ENCODE results near the gene ALG1.
"Not testable (repeated sequence)": the region's sequence is repeated elsewhere in the genome, so short reads cannot be mapped to it uniquely, and the experiment has no call there.

Gene ALG1

DNA sequence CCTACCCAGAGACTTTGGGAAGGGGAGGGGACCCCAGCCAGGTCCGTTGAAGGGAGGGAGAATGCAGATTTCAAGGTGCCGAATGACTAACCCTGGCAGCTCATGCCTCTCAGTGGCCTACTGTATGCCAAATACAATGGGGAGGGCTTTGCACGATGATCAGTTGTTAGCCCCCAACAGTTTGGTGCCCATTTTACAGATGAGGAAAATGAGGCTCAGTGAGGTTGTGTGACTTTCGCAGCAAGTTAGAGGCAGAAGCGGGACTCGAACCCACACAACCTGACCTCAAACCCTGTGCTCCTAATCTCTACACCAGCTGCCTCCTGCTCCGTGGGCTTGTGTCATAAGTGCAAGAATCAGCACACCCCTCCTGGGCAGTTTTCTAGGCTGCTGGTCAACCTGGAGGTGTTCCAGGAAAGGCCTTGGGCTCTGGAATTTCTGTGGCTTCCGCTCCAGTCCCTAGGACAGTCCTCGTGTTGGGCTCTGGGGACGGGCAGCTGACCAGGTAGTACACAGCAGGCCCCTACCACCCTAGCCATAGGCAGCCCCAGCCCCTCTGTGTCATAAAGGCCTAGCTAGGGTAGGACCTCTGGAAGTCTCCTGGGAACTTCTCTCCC, 26.0 kb upstream of the ALG1 start:
- DNase-seq (ENCODE audit: low read depth): no peak

DNA sequence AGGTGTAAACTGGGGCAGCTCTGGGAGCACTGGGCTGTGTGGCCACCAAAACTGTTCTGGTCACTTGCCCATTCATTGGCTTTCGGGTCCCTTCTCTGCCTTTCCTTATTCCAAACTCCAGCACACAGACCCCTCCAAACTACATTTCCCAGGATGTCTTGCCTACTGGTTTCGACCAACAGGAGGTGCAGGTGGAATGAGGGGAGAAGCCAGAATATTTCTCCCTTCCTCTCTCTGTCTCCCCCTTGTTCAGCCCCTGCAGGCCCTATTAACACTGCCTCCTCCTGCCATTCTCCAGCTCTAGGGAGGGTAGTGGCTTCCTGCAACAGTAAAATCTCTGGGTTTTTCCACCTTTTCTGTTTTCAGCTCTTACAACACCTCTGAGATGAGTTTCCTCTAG, 24.7 kb upstream of the ALG1 start:
- no peak for DNase-seq (ENCODE audit: low read depth)

DNA sequence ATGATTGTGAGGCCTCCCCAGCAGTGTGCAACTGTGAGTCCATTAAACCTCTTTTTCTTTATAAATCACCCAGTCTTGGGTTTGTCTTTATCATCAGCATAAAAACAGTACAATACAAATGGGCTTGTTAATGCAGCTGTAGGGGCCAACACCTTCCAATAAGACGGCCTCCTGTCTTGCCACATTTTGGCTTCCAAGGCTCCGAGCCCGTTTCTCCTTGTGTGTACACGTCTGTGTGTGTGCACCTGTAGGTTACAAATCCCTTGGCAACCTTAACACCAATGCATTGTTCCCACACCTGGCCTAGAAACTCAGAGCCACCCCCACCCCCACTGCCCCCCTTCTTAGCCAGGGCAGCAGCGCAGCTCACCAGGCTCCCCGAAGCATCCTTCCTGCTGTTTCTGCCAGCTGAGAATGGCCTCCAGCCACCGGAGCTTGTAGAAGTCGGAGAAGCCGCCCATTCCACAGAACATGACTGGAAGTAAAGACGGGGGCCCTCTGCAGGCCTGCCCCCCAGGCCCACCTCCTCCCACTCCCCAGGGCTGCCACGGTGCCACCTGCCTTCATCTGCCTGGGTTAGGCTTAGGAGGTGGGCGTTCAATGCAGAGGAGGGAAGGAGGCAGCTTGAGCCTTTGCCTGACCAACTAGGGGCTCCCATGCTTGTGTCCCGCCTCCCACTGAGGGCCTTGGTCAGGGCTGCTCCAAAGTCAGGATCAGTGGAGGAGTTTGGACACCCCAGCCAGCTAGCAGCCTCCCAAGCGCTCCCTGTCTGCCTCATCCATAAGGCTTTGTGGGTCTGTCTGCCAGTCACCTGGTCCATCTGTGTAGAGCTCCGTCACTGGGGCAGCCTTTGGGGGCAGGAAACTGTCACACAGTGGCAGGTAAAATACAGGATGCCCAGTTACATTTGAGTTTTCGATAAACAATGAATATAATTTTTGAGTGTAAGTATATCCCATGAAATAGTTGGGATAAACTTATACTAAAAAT, 16.5 kb upstream of the ALG1 start:
- DNase-seq (ENCODE audit: low read depth): no peak

DNA sequence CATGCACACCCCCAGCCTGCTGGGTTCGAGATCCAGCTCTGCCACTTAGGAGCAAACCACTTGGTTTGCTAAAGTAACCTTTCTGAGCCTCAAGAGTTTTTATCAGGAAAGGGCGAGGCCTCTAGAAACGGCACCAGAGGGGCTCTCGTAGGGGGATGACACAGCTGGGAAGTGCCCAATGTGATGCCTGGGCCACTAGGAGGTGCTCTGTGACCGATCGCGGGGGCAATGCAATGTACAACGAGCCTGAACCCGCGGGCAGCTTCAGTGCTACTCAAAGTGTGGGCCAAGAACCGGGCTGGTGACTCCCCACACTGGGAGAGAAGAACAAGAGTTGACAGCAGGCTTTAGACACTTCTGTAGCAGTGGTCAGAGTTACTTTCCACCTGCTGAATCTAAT, 15.3 kb upstream of the ALG1 start:
- DNase-seq (ENCODE audit: low read depth): peak; percentile 23

- no peak for DNase-seq (ENCODE audit: low read depth)
Observed at GRCh38 chr16:5058476-5058875, 13.2 kb upstream of the ALG1 start.

DNA sequence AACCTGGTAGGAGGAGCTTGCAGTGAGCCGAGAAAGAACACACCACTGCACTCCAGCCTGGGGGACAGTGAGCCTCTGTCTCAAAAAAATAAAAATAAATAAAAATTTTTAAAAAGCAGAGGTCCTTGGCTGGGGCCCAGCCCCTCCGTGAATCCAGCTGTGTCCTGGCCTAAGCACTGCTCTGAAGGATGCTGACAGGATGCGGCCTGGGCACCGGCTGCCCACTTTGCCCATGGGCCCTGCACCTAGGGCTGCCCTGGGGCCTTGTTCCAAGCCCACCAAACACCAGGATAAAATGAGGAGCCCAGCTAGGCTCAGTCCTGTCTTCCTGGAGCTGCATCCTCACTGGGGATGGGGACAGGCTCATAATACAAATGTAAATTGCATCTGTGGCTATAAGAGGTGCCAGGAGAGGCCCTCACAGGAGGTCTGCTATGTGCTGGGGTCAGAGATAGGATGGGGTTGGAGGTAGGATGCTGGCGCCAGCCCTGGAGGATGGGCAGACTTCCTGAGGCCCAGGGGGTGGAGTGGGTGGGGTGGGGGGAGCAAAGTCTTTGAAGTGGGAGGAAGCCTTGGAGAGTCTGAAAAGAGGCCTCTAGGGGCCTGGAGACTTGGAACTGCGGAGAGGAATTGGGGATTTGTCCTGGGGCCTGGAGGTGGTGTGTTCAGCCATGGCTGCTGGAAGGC, 12.1 kb upstream of the ALG1 start:
- DNase-seq (ENCODE audit: low read depth): no peak

DNA sequence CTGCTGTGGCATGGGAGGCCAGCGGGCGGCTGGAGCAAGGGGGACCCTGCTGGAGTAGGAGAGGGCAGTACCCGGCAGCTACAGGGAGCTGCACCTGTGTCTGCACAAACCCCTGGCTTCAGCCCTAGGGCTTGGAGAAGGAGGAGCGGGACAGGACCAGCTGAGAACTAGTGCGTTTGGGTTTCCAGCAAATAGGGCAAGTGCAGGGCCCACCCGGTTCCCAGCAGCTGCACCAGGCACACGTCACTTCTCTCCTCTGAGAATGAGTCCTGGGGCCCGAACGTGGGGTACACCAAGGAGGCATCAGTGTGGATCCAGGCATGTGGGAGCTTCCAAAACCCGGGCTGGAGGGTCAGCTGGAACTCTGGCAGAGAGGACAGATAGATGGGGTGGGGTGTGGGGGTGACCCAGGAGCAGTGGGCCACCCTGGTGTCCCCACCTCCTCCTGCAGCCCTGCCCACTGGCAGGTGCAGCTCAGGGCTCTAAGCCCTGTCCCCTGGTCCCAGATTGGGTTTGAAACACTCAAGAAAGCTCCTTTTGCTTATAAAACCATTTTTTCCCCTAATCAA, 11.5 kb upstream of the ALG1 start:
- DNase-seq (ENCODE audit: low read depth): no peak

DNA sequence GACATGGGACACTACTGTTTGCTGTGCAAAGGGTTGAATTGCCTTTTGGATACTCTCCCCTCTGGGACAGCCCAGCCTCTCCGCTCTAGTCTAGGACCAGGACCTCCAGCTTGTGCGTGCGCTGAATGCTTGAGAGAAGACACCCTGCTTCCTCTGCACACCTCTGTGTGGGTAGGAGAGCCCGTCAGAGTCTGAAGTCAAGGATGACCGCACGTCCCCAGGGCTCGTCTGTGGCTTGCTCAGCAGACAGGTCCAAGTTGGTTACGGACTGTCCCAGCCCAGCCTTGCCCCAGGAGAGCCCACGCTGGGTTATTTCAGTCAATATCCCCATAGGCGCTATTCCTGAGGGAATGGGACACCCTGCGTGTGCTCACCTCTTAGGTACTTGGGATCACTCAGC, 9.6 kb upstream of the ALG1 start:
- DNase-seq (ENCODE audit: low read depth): no peak

DNA sequence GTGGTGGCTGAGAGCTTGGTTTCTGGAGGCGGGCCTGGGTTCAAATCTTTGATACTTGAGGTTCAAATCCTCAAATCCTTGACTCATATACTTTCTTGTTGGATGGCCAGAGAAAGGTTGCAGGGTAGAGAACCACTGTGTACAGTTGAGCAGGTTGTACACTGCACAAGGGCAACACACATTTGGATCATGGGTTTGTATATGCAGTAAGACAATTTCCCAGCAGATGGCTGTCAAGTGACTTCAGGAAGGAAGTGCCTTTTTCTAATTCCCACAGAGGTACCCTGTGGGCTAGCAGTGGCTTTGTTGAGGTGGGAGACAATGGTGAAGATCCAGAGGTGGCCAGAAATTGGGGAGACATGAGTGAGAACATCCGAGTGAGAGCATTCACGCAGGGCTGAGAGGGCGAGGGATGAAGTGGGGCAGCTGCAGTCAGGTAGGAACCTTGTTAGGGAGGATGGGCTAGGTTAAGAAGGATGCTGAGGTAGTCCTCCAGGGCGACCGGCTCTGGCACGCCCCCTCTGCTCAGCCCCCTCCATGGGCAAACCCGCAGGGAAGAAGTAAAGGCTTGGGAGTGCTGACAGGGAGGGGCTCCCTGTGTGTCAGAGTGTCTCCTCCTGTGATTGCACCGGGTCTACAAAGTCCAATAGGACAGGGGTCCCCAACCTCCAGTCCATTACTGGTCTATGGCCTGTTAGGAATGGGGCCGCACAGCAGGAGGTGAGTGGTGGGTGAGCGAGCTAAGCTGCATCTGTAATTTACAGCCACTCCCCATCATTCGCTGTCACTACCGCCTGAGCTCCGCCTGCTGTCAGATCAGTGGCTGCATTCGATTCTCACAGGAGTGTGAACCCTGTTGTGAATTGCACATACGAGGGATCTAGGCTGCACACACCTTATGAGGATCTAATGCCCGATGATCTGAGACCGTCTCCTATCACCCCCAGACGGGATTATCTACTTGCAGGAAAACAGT, 8.6 kb upstream of the ALG1 start:
- DNase-seq (ENCODE audit: low read depth): no peak

DNA sequence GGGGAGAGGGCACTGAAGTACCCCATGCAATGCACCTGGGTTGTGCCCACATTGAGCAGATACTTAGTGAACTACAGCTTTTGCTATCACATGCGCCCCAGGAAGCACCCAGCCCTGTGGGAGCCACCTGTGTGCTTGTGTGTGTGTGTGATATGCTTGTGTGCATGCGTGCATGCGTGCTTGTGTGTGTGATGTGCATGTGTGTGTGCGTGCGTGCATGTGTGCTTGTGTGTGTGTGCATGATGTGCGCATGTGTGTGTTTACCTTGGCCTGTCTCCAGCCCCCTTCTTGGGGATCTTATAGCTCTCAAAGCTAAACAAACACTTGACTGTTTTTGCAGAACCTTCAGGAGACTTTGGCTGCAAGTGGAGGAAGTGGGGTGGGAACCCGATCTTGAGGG, 6.7 kb upstream of the ALG1 start:
- DNase-seq (ENCODE audit: low read depth): no peak

DNA sequence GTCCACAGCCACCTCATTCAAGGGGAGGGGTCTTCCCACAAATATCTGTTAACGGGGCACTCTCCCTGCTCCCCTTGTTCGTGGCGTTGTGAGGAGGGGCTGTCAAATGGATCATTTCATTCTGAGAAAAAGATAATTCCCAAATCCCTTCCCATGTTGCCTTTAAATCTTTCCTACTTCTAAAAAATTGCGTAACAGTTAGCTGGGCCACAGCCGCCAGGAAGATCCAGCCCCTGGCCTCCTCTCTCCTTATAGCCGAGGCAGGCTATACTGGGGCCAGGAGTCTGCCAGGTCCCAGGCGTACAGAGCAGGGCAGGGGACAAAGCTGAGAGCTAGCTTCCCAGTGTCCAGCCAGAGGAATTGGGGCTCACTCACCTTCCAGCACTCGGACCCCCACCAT, 6.3 kb upstream of the ALG1 start:
- DNase-seq (ENCODE audit: low read depth): no peak

DNA sequence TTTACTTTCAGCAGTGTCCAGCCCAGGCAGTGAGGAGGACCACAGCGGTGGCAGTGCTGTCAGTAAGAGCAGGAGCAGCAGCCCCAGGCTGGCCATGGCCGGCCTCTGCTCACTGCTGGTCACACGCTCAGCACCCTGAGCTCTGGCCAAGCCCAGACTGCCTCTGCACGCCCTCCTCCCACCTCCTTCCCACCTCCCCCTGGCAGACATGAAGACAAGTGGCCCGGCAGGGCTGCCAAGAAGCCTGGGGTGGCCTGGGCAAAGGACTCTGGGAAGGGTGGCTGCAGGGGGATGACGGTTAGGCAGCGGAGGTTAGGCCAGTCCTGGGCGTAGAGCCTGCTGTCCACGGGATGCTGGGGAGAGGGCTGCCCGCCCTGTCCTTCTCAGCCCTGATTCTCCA, 5.8 kb upstream of the ALG1 start, which contains the start of gene C16orf89:
TSS of gene C16orf89 (minus strand) at position 144 of the 400 bp plus-strand sequence. CDS start at position 96, 48 bp downstream.
- no peak for DNase-seq (ENCODE audit: low read depth)

GRCh38 chr16:5066511-5066910, 5.1 kb upstream of the ALG1 start:
- DNase-seq (ENCODE audit: low read depth): no peak

DNA sequence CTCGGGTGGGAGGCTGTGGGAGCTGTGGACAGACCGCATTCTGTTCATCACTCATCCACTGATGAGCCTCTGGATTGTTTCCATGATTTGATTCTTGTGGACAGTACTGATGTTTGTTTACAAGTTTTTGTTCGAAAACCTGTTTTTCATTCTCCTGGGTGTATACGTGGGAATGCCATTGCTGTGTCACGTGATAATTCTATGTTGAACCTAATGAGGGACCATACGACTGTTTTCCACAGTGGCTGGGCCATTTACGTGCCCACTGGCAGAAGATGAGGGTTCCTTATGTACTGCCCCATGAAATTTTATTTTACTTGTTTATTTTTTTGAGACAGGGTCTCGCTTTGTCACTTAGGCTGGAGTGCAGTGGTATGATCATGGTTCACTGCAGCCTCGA, 2.6 kb upstream of the ALG1 start:
- DNase-seq (ENCODE audit: low read depth): no peak

DNA sequence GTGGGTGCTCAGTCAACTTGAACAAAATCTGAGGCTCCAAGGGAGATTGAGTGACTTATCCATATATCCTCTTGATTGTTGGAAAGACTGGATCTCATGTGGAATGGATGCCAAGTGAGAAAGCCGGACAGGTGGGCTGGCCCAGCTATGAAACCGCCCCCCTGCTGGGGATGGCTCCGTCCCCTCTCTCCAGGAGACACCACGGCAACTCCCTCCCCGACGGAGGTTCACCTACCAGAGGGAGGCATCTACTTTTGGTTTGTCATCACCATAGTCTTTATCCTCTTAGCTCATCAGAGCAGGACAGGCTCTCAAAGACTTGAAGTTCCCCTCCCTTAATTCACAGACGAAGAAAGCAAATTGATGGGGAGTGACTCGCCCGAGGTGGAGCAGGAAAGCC, 1.8 kb upstream of the ALG1 start:
- DNase-seq (ENCODE audit: low read depth): no peak

DNA sequence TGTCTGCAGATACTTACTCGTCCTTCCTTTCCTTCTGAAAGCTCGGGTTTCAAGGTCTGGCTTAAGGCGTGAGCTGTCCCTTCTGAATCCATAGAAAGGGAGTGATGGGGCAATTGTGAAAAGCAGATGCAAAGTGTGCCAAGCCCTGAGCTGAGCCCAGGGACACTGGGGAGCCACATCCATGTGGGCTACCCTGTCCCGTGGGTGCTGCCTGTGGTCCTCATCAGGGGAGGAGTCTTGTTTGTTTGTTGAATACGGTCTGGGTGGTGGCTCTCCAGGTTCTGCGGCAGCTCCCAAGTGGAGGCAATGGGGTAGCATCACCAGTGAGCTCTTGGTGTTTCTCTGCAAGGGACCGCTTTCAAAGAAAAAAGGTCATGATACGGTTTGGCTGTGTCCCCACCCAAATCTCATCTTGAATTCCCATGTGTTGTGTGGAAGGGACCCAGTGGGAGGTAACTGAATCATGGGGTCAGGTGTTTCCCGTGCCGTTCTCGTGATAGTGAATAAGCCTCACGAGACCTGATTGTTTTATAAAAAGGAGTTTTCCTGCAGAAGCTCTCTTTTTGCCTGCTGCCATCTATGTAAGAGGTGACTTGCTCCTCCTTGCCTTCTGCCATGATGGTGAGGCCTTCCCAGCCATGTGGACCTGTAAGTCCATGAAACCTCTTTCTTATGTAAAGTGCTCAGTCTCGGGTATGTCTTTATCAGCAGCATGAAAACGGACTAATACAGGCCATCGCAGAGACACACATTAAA, 1.0 kb upstream of the ALG1 start:
- no peak for DNase-seq (ENCODE audit: low read depth)

GRCh38 chr16:5071341-5071680, 332 bp upstream of the ALG1 start:
- no peak for DNase-seq (ENCODE audit: low read depth)

GRCh38 chr16:5072334-5073278, 963 bp downstream of the ALG1 start:
- DNase-seq (ENCODE audit: low read depth): peak; percentile 62

DNA sequence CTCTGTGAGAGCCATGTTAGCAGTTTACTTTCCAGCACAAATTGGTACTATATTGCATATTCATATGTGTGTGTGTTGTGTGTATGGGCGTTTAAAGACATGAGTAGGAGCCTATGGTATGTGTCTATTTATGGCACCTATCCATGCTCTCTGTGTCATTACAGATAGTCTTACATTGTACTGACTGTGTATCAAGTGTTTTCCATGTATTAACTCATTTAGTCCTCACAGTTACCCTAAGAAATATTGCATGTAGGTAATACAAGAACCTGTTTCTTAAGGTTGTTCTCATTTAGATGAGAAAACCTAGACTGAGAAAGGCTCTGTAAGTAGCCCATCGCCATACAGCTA, 1.6 kb downstream of the ALG1 start:
- peak; percentile 29 for DNase-seq (ENCODE audit: low read depth)

DNA sequence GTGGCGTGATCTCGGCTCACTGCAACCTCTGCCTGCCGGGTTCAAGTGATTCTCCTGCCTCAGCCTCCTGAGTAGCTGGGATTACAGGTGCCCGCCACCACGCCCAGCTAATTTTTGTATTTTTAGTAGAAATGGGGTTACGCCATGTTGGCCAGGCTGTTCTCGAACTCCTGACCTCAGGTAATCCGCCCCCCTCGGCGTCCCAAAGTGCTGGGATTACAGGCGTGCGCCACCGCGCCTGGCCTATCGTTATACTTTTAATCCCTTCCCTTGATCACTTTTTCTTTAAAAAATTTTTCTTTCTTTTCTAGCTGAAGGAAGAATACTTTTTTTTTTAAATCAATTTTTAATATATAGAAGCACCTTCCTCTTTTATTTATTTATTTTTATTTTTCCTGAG, 2.1 kb downstream of the ALG1 start:
- not testable (repeated sequence) for DNase-seq (ENCODE audit: low read depth)

Data from amniotic epithelial cell (primary cell).